Gastroesophageal sphincter (tissue), 4 donors: ENCODE results near the gene FAM184A. TPM values are rescaled to one million over a fixed set of nuclear protein-coding genes. Genes with fewer than 3 reads are reported as not detected.

Experiments used
- ATAC-seq: fragments of 150-250 bp; one replicate; pipeline ENCODE4 v1.9.1; 2016; ENCODE audit warnings: mild to moderate bottlenecking, moderate library complexity
- H3K27ac ChIP-seq, 4 donors: fragments of 200-600 bp; sonication (generic) in 3 of 4; 1 replicate in 3 of 4; 2 replicates in 1 of 4; pipeline ENCODE4 v1.5.1; 2016 to 2019
- H3K27me3 ChIP-seq: fragments of 200-600 bp; sonication (generic); one replicate; pipeline ENCODE4 v1.5.1; 2019
- H3K36me3 ChIP-seq, 2 donors: fragments of 200-600 bp; sonication (generic); one replicate each; pipeline ENCODE4 v1.5.1; 2019; ENCODE audit warnings: control low read depth in 1 of 2
- H3K4me1 ChIP-seq, 3 donors: fragments of 200-600 bp; sonication (generic); 1 replicate in 2 of 3; 2 replicates in 1 of 3; pipeline ENCODE4 v1.5.1; 2016 to 2019; ENCODE audit warnings: control low read depth in 2 of 3
- H3K4me3 ChIP-seq, 2 donors: fragments of 200-600 bp; sonication (generic); one replicate each; pipeline ENCODE4 v1.5.1; 2019; ENCODE audit warnings: mild to moderate bottlenecking in 1 of 2, moderate library complexity in 1 of 2
- H3K9me3 ChIP-seq, 3 donors: fragments of 200-600 bp; sonication (generic); one replicate each; pipeline ENCODE4 v1.5.1; 2017 to 2019; ENCODE audit warnings: control low read depth in 2 of 3
- EP300 ChIP-seq: sonication (generic); formaldehyde crosslinking; IDR thresholded peaks from one replicate; pipeline ENCODE4 v1.6.1; 2017; ENCODE audit warnings: antibody characterized with exemption, mild to moderate bottlenecking
- POLR2A ChIP-seq, 2 donors: fragments of 450-650 bp; IDR thresholded peaks; one replicate each; pipeline ENCODE4 v1.6.1; 2017; ENCODE audit warnings: antibody characterized with exemption in 2 of 2, mild to moderate bottlenecking in 2 of 2, moderate library complexity in 1 of 2
- POLR2AphosphoS5 ChIP-seq: sonication (generic); formaldehyde crosslinking; IDR thresholded peaks from one replicate; pipeline ENCODE4 v1.6.1; 2017; ENCODE audit warnings: antibody characterized with exemption
- WGBS, 2 donors: methylation state at CpG; one replicate each; pipeline ENCODE4 v1.1.5; 2018; ENCODE audit warnings: low coverage in 1 of 2; 5-methylcytosine and 5-hydroxymethylcytosine counted together
- total RNA-seq, 4 donors: library from RNA; depleted of rRNA; stranded (reverse); fragments of >200 nt; gene quantifications; one replicate each; pipeline ENCODE4 v1.1.0, GENCODE V29; 2016
- TF ChIP-seq, protein P1 (sequence below), 4 experiments: fragments of 200-600 bp in 2 of 4; fragments of 450-650 bp in 2 of 4; sonication (generic) in 1 of 4; IDR thresholded peaks; one replicate each; pipeline ENCODE4 v1.5.1; 2017 to 2019; ENCODE audit warnings: antibody characterized with exemption in 4 of 4, mild to moderate bottlenecking in 2 of 4, moderate library complexity in 2 of 4

Gene FAM184A
- total RNA-seq, 4 donors from 2014 or later, result 7.5 to 25.5 (median 10.3) TPM

DNA sequence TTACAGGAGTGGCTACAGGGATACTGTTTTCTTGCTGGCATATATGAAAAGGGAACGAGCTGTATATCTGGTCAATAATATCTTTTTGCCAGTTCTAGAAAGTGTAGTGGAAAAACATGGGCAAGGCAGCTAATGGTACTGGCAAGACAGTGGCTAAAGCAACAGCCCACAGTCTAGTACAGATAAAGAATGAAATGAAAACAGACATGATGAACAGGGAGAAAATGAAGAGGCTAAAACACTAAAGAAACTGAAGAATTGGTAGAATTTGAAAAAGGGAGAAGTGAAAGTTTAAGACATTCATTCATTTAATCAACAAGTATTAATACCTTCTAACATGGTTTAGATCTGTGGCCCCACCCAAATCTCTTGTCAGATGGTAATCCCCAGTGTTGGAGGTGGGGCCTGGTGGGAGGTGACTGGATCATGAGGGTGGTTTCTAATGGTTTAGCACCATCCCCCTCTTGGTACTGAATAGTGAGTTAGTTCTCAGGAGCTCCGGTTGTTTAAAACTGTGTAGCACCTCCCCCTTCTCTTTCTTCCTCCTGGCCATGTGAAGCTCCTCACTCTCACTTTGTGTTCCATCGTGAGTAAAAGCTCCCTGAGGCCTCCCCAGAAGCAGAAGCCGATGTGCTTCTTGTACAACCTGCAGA is 18.1 kb downstream of the FAM184A start:
- Histone ChIP-seq H3K4me1 (peaks cover 0 to 16% (median 0%) of the 10 kb centered on the region in 3 donors), H3K27me3 (no peaks in the 10 kb centered on the region), H3K27ac (peak overlapping the region in 3 of 4 donors; percentile 23 to 64 (median 34)), H3K36me3 (no peaks in the 10 kb centered on the region), H3K9me3 (no peaks in the 10 kb centered on the region), H3K4me3 (no peak overlapping the region)
- no peak for ATAC-seq
- TF ChIP-seq POLR2AphosphoS5 (no peak), EP300 (no peak), POLR2A (IDR thresholded peaks at IDR 0.05) (no peak)
- TF ChIP-seq, protein P1, sequence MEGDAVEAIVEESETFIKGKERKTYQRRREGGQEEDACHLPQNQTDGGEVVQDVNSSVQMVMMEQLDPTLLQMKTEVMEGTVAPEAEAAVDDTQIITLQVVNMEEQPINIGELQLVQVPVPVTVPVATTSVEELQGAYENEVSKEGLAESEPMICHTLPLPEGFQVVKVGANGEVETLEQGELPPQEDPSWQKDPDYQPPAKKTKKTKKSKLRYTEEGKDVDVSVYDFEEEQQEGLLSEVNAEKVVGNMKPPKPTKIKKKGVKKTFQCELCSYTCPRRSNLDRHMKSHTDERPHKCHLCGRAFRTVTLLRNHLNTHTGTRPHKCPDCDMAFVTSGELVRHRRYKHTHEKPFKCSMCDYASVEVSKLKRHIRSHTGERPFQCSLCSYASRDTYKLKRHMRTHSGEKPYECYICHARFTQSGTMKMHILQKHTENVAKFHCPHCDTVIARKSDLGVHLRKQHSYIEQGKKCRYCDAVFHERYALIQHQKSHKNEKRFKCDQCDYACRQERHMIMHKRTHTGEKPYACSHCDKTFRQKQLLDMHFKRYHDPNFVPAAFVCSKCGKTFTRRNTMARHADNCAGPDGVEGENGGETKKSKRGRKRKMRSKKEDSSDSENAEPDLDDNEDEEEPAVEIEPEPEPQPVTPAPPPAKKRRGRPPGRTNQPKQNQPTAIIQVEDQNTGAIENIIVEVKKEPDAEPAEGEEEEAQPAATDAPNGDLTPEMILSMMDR (IDR thresholded peaks at IDR 0.05), result no peak
- 58 to 63% methylated on average over 3 to 4 of the region's 4 CpGs for WGBS, 2 donors

DNA sequence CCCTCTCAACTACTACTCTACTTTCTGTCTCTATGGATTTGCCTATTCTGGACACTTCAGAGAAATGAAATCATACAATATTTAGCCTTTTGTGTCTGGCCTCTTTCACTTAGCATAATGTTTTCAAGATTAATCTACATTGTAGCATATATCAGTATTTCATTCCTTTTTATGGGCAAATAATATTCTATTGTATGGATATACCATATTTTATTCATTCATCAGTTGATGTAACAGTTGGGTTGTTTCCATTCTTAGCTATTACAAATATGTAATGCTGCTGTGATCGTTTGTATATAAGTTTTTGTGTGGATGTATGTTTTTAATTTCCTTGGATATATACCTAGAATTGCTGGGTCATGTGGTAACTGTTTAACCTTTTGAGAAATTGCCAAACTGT is 23.4 kb downstream of the FAM184A start:
- no peaks in the 10 kb centered on the region for H3K9me3 ChIP-seq
- H3K36me3 ChIP-seq, result no peaks in the 10 kb centered on the region
- H3K27ac ChIP-seq, result no peak overlapping the region
- 83 to 90% methylated on average over 1 of the region's 1 CpG for WGBS, 2 donors
- no peak overlapping the region for H3K4me3 ChIP-seq
- no peaks in the 10 kb centered on the region for H3K27me3 ChIP-seq
- peaks cover 0 to 13% (median 0%) of the 10 kb centered on the region in 3 donors for H3K4me1 ChIP-seq
- TF ChIP-seq EP300, result no peak
- TF ChIP-seq POLR2AphosphoS5, result no peak
- TF ChIP-seq POLR2A (IDR thresholded peaks at IDR 0.05), result no peak
- TF ChIP-seq, protein P1 (IDR thresholded peaks at IDR 0.05), result no peak
- no peak for ATAC-seq

- Histone ChIP-seq H3K4me1 (no peaks in the 10 kb centered on the region), H3K4me3 (no peak overlapping the region), H3K27ac (no peak overlapping the region), H3K36me3 (no peaks in the 10 kb centered on the region), H3K27me3 (no peaks in the 10 kb centered on the region), H3K9me3 (no peaks in the 10 kb centered on the region)
- 60 to 90% methylated on average over 1 of the region's 1 CpG for WGBS, 2 donors
- TF ChIP-seq EP300 (no peak), POLR2A (IDR thresholded peaks at IDR 0.05) (no peak), POLR2AphosphoS5 (no peak)
- TF ChIP-seq, protein P1 (IDR thresholded peaks at IDR 0.05), result no peak
- no peak for ATAC-seq
Observed at GRCh38 chr6:119052987-119053386, 25.5 kb downstream of the FAM184A start.

DNA sequence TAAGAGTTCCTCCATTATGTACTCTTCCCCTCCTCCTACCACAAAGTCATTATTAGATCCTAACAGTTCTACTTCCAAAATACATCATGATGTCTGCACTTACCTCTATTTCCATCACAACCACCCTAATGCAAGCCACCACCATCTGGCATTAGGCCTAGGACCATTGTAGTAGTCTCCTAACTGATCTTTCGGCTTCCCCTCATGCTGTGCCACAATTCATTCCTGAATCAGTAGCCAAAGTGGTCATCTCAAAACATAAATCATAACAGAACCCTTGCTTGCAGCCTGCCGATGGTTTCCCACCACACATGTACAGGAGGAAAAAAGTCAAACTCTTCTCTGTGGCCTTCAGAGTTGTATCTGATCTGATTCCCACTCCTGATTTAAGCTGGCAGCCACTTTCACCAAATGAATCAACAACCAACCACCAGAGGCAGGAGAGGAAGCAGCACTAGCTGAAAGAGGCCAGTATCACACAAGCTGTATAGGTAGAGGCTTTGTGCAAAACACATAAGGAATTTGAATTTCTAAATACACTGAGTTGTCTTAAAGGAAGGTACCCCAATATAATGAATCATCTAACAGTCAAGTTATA is 26.1 kb downstream of the FAM184A start:
- no peak for ATAC-seq
- Histone ChIP-seq H3K4me3 (no peak overlapping the region), H3K4me1 (no peaks in the 10 kb centered on the region), H3K9me3 (no peaks in the 10 kb centered on the region), H3K36me3 (no peaks in the 10 kb centered on the region), H3K27me3 (no peaks in the 10 kb centered on the region), H3K27ac (no peak overlapping the region)
- WGBS, 2 donors, result 67 to 71% methylated on average over 1 to 2 of the region's 2 CpGs
- TF ChIP-seq, protein P1 (IDR thresholded peaks at IDR 0.05), result no peak
- TF ChIP-seq POLR2A (IDR thresholded peaks at IDR 0.05) (no peak), EP300 (no peak), POLR2AphosphoS5 (no peak)

GRCh38 chr6:119044255-119044654 is 34.2 kb downstream of the FAM184A start:
- Histone ChIP-seq H3K36me3 (no peaks in the 10 kb centered on the region), H3K4me3 (no peak overlapping the region), H3K27ac (no peak overlapping the region), H3K4me1 (no peaks in the 10 kb centered on the region), H3K9me3 (no peaks in the 10 kb centered on the region), H3K27me3 (no peaks in the 10 kb centered on the region)
- TF ChIP-seq, protein P1 (IDR thresholded peaks at IDR 0.05), result no peak
- TF ChIP-seq POLR2A (IDR thresholded peaks at IDR 0.05), result no peak
- ATAC-seq, result no peak
- 89 to 91% methylated on average over 4 to 5 of the region's 5 CpGs for WGBS, 2 donors
